ENCODE results near the gene MRPS7.

- TF ChIP-seq CTCF (conservative IDR thresholded peaks at IDR 0.05) (no peak), EZH2 (IDR thresholded peaks at IDR 0.05; ENCODE audit: low read depth) (no peak)
These were observed 5.9 kb downstream of the MRPS7 start for GRCh38 chr17:75267411-75268232.
